C4-2B (cell line): Measurements from ENCODE around the gene OSBP.

Experiments
- H3K27ac ChIP-seq: fragments of 450-650 bp; 2 replicates; pipeline ENCODE4 v1.5.1; 2017
- CTCF ChIP-seq: fragments of 450-650 bp; conservative IDR thresholded peaks from 2 replicates; pipeline ENCODE4 v1.5.1; 2017; ENCODE audit warnings: mild to moderate bottlenecking
- ZFX ChIP-seq: fragments of 450-650 bp; IDR thresholded peaks from 2 replicates; pipeline ENCODE4 v1.6.1; 2017

OSBP gene

GRCh38 chr11:59560702-59561473, 54.7 kb downstream of the OSBP start:
- peak overlapping the region; percentile 84 for H3K27ac ChIP-seq
- TF ChIP-seq ZFX (no peak), CTCF (no peak)

- TF ChIP-seq ZFX (no peak), CTCF (no peak)
- H3K27ac ChIP-seq, result peak overlapping the region; percentile 84
Observed at GRCh38 chr11:59560290-59560701, 55.3 kb downstream of the OSBP start.

GRCh38 chr11:59559886-59560285, 55.7 kb downstream of the OSBP start:
- TF ChIP-seq CTCF, result no peak
- no peak for TF ChIP-seq ZFX
- no peak overlapping the region for H3K27ac ChIP-seq

- TF ChIP-seq ZFX (no peak), CTCF (no peak)
- no peak overlapping the region for H3K27ac ChIP-seq
Observed at GRCh38 chr11:59558270-59558643, 57.3 kb downstream of the OSBP start.

GRCh38 chr11:59556917-59557348, 58.6 kb downstream of the OSBP start:
- TF ChIP-seq ZFX (no peak), CTCF (no peak)
- H3K27ac ChIP-seq, result no peak overlapping the region; the same call in 1 of the 2 replicates

- no peak overlapping the region; the same call in 1 of the 2 replicates for H3K27ac ChIP-seq
- TF ChIP-seq CTCF, result no peak
- no peak for TF ChIP-seq ZFX
Observed at GRCh38 chr11:59556115-59556916, 59.3 kb downstream of the OSBP start.

- TF ChIP-seq ZFX (no peak), CTCF (no peak)
- no peak overlapping the region for H3K27ac ChIP-seq
Observed at GRCh38 chr11:59555601-59556114, 59.9 kb downstream of the OSBP start.
